A549 (cell line): ENCODE data around the gene ZNF552. TPM values are rescaled to one million over a fixed set of nuclear protein-coding genes. Genes with fewer than 3 reads are reported as not detected.

Experiments used
- ATAC-seq, 2 experiments: fragments of 200-7000 bp in 1 of 2; fragments of >200 bp in 1 of 2; cut with Nextera tagmentation in 1 of 2; cut with Tn5 transposase in 1 of 2; 3 replicates each; pipeline versions ENCODE4 v1.8.0 to v1.9.1; 2018 to 2020; ENCODE audit warnings: mild to moderate bottlenecking in 1 of 2, moderate library complexity in 1 of 2
- CTCF ChIA-PET: fragments of 300-600 bp; sonication (Branson Sonifier 250); formaldehyde crosslinking; extraction: SDS; loops from one replicate; lab custom pipeline; 2021; ENCODE audit warnings: antibody characterized with exemption, inconsistent platforms; lab: Yijun Ruan, JAX
- POLR2A ChIA-PET: fragments of 350-600 bp; formaldehyde crosslinking; extraction: SDS; loops from one replicate; lab custom pipeline; 2021; ENCODE audit warnings: antibody characterized with exemption, inconsistent platforms; lab: Yijun Ruan, JAX
- DNase-seq, 2 experiments: peaks; one replicate each; pipeline versions ENCODE4 v3.0.0 to v3.0.0-alpha.2; 2011 to 2016; ENCODE audit warnings: low read depth in 1 of 2, low spot score in 1 of 2
- FAIRE-seq: peaks from 2 replicates; lab custom pipeline; 2011; peaks lifted over from hg19 to GRCh38; lab: Jason Lieb, UNC
- H3K27ac ChIP-seq, 2 experiments: fragments of >200 bp; sonication (Bioruptor Twin); formaldehyde crosslinking; 3 replicates each; pipeline ENCODE4 v1.5.1; 2016 to 2017
- H3K4me1 ChIP-seq: fragments of >200 bp; sonication (Bioruptor Twin); formaldehyde crosslinking; 3 replicates; pipeline ENCODE4 v1.6.1; 2016
- H3K4me2 ChIP-seq: fragments of >200 bp; sonication (Bioruptor Twin); formaldehyde crosslinking; 3 replicates; pipeline ENCODE4 v1.6.1; 2016
- H3K4me3 ChIP-seq: fragments of >200 bp; sonication (Bioruptor Twin); formaldehyde crosslinking; 3 replicates; pipeline ENCODE4 v1.5.1; 2016
- H3K9me3 ChIP-seq: fragments of >200 bp; sonication (Bioruptor Twin); formaldehyde crosslinking; 3 replicates; pipeline ENCODE4 v1.6.1; 2016
- CBX2 ChIP-seq: fragments of 200-600 bp; sonication (generic); IDR thresholded peaks from 2 replicates; pipeline ENCODE4 v1.6.1; 2016; ENCODE audit warnings: low read depth, mild to moderate bottlenecking, borderline replicate concordance
- CBX8 ChIP-seq: fragments of 200-600 bp; sonication (generic); IDR thresholded peaks from 2 replicates; pipeline ENCODE4 v1.6.1; 2016
- CEBPB ChIP-seq, 2 experiments: fragments of >200 bp in 1 of 2; sonication (Bioruptor Twin) in 1 of 2; formaldehyde crosslinking in 1 of 2; IDR thresholded peaks; 2 replicates each; pipeline ENCODE4 v1.6.1; 2012 to 2016
- EHF ChIP-seq: fragments of 250-450 bp; sonication (Bioruptor Pico); IDR thresholded peaks from 2 replicates; pipeline ENCODE4 v1.5.0; 2020; ENCODE audit warnings: mild to moderate bottlenecking
- HEYL ChIP-seq: fragments of 250-450 bp; sonication (Bioruptor Pico); IDR thresholded peaks from 2 replicates; pipeline ENCODE4 v1.8.0; 2021; ENCODE audit warnings: mild to moderate bottlenecking, moderate library complexity
- HOXA7 ChIP-seq: fragments of 250-450 bp; sonication (Bioruptor Pico); IDR thresholded peaks from 2 replicates; pipeline ENCODE4 v1.5.0; 2020; ENCODE audit warnings: mild to moderate bottlenecking, moderate library complexity
- HOXB13 ChIP-seq: fragments of 250-450 bp; sonication (Bioruptor Pico); IDR thresholded peaks from 2 replicates; pipeline ENCODE4 v1.5.0; 2020; ENCODE audit warnings: low read depth, mild to moderate bottlenecking, moderate library complexity
- JUN ChIP-seq, 2 experiments: fragments of >200 bp; sonication (Bioruptor Twin); formaldehyde crosslinking; IDR thresholded peaks; 2 replicates in 1 of 2; 3 replicates in 1 of 2; pipeline ENCODE4 v1.6.1; 2016 to 2017
- JUNB ChIP-seq: fragments of >200 bp; sonication (Bioruptor Twin); formaldehyde crosslinking; IDR thresholded peaks from 2 replicates; pipeline ENCODE4 v1.6.1; 2016
- KDM1A ChIP-seq: fragments of 200-600 bp; sonication (generic); IDR thresholded peaks from 2 replicates; pipeline ENCODE4 v1.6.1; 2016; ENCODE audit warnings: low read depth, mild to moderate bottlenecking
- KDM5A ChIP-seq: fragments of 200-600 bp; sonication (generic); IDR thresholded peaks from 2 replicates; pipeline ENCODE4 v1.6.1; 2016; ENCODE audit warnings: antibody characterized with exemption, mild to moderate bottlenecking
- NPAS2 ChIP-seq: fragments of 250-450 bp; sonication (Bioruptor Pico); IDR thresholded peaks from 2 replicates; pipeline ENCODE4 v1.8.0; 2022; ENCODE audit warnings: mild to moderate bottlenecking, moderate library complexity, borderline replicate concordance
- NR3C1 ChIP-seq: fragments of >200 bp; sonication (Bioruptor Twin); formaldehyde crosslinking; IDR thresholded peaks from 3 replicates; pipeline ENCODE4 v1.6.1; 2017
- POLR2A ChIP-seq: IDR thresholded peaks from 2 replicates; pipeline ENCODE4 v1.6.1; 2012; ENCODE audit warnings: mild to moderate bottlenecking, low read length
- POLR2AphosphoS2 ChIP-seq: conservative IDR thresholded peaks from 2 replicates; pipeline ENCODE4 v1.6.1; 2012; ENCODE audit warnings: low read length, improper control_type of control experiment, inconsistent platforms
- RCOR1 ChIP-seq: fragments of 150-350 bp; IDR thresholded peaks from 2 replicates; pipeline ENCODE4 v1.6.1; 2014; ENCODE audit warnings: antibody characterized with exemption, low read length, low read depth
- SMC3 ChIP-seq: fragments of >200 bp; sonication (Bioruptor Twin); formaldehyde crosslinking; IDR thresholded peaks from 3 replicates; pipeline ENCODE4 v1.6.1; 2018; ENCODE audit warnings: inconsistent platforms
- TP53 ChIP-seq: fragments of 250-450 bp; sonication (Bioruptor Pico); IDR thresholded peaks from 2 replicates; pipeline ENCODE4 v1.5.0; 2021; ENCODE audit warnings: mild to moderate bottlenecking, moderate library complexity
- ZC3H11A ChIP-seq: fragments of 450-650 bp; IDR thresholded peaks from 2 replicates; pipeline ENCODE4 v1.6.1; 2014; ENCODE audit warnings: antibody characterized with exemption, mild to moderate bottlenecking
- ZFP36 ChIP-seq: fragments of 450-650 bp; IDR thresholded peaks from 2 replicates; pipeline ENCODE4 v1.6.1; 2014; ENCODE audit warnings: borderline replicate concordance; ENCODE audit not compliant: partially characterized antibody
- ZSCAN20 ChIP-seq: fragments of 250-450 bp; sonication (Bioruptor Pico); IDR thresholded peaks from 2 replicates; pipeline ENCODE4 v1.8.0; 2022; ENCODE audit warnings: mild to moderate bottlenecking, moderate library complexity
- WGBS: methylation state at CpG from one replicate; pipeline ENCODE4 v1.1.6; 2017; ENCODE audit errors: missing lambda C conversion rate; 5-methylcytosine and 5-hydroxymethylcytosine counted together
- polyA plus RNA-seq, 4 experiments: library from polyadenylated mRNA; depleted of rRNA in 3 of 4; stranded (reverse); fragments of >200 nt; fragmentation: RNase III in 1 of 4; extraction: RNeasy Plus Mini Kit Qiagen cat#74134 plus additional on column Dnase treatment in 1 of 4; gene quantifications; 2 replicates in 3 of 4; 3 replicates in 1 of 4; pipeline ENCODE4 v1.2.3, GENCODE V29; 2011 to 2017
- TF ChIP-seq, protein P1 (sequence below): fragments of 450-650 bp; IDR thresholded peaks from 2 replicates; pipeline ENCODE4 v1.6.1; 2014; ENCODE audit warnings: antibody characterized with exemption
- TF ChIP-seq, protein P2 (sequence below): fragments of 250-450 bp; sonication (Bioruptor Pico); IDR thresholded peaks from 2 replicates; pipeline ENCODE4 v1.5.0; 2021; ENCODE audit warnings: mild to moderate bottlenecking, moderate library complexity, borderline replicate concordance
- TF ChIP-seq, protein P3 (sequence below): fragments of >200 bp; sonication (Bioruptor Twin); formaldehyde crosslinking; IDR thresholded peaks from 3 replicates; pipeline ENCODE4 v1.6.1; 2016
- TF ChIP-seq, protein P4 (sequence below): fragments of 150-350 bp; IDR thresholded peaks from 2 replicates; pipeline ENCODE4 v1.6.1; 2014; ENCODE audit warnings: low read depth, mild to moderate bottlenecking, low read length

The ZNF552 gene
- polyA plus RNA-seq, 2 of the 4 experiments (the other 2 are of a cell fraction), result 5.7 to 7.2 TPM

DNA sequence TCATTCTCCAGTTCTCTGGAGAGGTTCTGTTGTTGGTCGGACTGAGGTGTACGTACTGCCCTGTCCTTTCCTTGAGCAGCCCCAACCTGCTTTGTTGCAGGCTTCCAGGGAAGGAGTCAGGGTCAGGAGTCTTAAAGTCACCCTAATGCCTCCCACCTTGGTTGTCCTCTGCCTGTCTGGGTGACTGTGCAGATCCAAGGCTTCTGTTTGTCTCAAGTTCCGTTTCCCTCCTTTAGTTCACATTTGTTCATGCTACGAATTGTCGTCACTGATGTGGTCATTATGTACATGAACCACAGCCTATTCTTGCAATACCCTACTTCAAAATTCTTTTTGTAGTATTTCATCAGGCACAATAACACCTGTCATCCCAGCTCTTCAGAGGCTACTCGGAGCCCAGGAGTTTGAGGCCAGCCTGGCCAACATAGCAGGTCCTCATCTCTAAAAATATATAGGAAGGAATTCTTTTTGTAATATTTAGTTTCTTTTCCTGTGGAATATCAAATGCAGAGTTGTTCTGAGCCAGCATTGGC is 37.9 kb downstream of the ZNF552 start:
- H3K9me3 ChIP-seq, result peaks cover 100% of the 10 kb centered on the region
- DNase-seq (no peak), ATAC-seq (no peak), FAIRE-seq (no peak)
- H3K4me1 ChIP-seq, result no peaks in the 10 kb centered on the region
- CTCF ChIA-PET, result no interaction called here
- POLR2A ChIA-PET, result no interaction called here
- TF ChIP-seq KDM5A (no peak), ZSCAN20 (CRISPR knock-in tag) (no peak), HEYL (CRISPR knock-in tag) (no peak), POLR2AphosphoS2 (no peak), TP53 (no peak), CEBPB (IDR thresholded peaks at IDR 0.05) (no peak), CBX2 (no peak), EHF (CRISPR knock-in tag) (no peak), RCOR1 (no peak), CBX8 (no peak), SMC3 (no peak), NR3C1 (no peak), ZFP36 (no peak), ZC3H11A (no peak), JUNB (no peak), HOXA7 (CRISPR knock-in tag) (no peak), KDM1A (no peak)
- TF ChIP-seq, protein P1, sequence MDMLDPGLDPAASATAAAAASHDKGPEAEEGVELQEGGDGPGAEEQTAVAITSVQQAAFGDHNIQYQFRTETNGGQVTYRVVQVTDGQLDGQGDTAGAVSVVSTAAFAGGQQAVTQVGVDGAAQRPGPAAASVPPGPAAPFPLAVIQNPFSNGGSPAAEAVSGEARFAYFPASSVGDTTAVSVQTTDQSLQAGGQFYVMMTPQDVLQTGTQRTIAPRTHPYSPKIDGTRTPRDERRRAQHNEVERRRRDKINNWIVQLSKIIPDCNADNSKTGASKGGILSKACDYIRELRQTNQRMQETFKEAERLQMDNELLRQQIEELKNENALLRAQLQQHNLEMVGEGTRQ, result no peak
- TF ChIP-seq, protein P2, sequence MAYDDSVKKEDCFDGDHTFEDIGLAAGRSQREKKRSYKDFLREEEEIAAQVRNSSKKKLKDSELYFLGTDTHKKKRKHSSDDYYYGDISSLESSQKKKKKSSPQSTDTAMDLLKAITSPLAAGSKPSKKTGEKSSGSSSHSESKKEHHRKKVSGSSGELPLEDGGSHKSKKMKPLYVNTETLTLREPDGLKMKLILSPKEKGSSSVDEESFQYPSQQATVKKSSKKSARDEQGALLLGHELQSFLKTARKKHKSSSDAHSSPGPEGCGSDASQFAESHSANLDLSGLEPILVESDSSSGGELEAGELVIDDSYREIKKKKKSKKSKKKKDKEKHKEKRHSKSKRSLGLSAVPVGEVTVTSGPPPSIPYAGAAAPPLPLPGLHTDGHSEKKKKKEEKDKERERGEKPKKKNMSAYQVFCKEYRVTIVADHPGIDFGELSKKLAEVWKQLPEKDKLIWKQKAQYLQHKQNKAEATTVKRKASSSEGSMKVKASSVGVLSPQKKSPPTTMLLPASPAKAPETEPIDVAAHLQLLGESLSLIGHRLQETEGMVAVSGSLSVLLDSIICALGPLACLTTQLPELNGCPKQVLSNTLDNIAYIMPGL (CRISPR knock-in tag), result no peak
- no peak overlapping the region for H3K4me3 ChIP-seq
- WGBS, result 86% methylated on average over 6 of the region's 6 CpGs
- H3K4me2 ChIP-seq, result no peak overlapping the region
- H3K27ac ChIP-seq, result no peak overlapping the region

DNA sequence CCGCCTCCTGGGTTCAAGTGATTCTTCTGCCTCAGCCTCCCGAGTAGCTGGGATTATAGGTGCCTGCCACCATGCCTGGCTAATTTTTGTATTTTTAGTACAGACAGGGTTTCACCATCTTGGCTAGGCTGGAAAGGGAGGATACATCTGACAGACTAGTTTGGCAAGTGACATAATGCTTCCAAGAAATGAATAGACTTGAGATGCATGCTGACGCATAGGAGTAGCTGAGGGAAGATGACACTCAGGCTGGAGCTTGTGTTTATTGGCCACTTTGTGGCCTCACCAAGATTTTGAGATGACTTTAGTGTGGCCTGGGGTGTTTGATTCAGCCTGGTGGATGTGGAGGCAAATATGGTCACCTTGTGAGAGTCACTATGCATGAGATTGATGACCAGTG is 41.2 kb downstream of the ZNF552 start:
- WGBS, result 98% methylated on average over 3 of the region's 3 CpGs
- no peak for ATAC-seq

More for the DNA sequence above, 41.2 kb downstream of the ZNF552 start:
- POLR2A ChIA-PET, result no interaction called here
- Histone ChIP-seq H3K4me1 (no peaks in the 10 kb centered on the region), H3K4me2 (no peak overlapping the region), H3K9me3 (peaks cover 96% of the 10 kb centered on the region), H3K27ac (no peak overlapping the region), H3K4me3 (no peak overlapping the region)
- CTCF ChIA-PET, result no interaction called here
- FAIRE-seq, result no peak
- DNase-seq, result no peak
- TF ChIP-seq TP53, result no peak
- TF ChIP-seq POLR2A, result no peak
- TF ChIP-seq, protein P3, sequence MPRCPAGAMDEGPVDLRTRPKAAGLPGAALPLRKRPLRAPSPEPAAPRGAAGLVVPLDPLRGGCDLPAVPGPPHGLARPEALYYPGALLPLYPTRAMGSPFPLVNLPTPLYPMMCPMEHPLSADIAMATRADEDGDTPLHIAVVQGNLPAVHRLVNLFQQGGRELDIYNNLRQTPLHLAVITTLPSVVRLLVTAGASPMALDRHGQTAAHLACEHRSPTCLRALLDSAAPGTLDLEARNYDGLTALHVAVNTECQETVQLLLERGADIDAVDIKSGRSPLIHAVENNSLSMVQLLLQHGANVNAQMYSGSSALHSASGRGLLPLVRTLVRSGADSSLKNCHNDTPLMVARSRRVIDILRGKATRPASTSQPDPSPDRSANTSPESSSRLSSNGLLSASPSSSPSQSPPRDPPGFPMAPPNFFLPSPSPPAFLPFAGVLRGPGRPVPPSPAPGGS, result no peak
- no peak for TF ChIP-seq HOXB13
- no peak for TF ChIP-seq CBX8
- TF ChIP-seq JUN (IDR thresholded peaks at IDR 0.05), result no peak
- TF ChIP-seq EHF (CRISPR knock-in tag), result no peak
- TF ChIP-seq, protein P4, sequence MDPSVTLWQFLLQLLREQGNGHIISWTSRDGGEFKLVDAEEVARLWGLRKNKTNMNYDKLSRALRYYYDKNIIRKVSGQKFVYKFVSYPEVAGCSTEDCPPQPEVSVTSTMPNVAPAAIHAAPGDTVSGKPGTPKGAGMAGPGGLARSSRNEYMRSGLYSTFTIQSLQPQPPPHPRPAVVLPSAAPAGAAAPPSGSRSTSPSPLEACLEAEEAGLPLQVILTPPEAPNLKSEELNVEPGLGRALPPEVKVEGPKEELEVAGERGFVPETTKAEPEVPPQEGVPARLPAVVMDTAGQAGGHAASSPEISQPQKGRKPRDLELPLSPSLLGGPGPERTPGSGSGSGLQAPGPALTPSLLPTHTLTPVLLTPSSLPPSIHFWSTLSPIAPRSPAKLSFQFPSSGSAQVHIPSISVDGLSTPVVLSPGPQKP, result no peak
- no peak for TF ChIP-seq NPAS2 (CRISPR knock-in tag)
- TF ChIP-seq NR3C1, result no peak
- TF ChIP-seq, protein P2 (CRISPR knock-in tag), result no peak
